IMR-90 (cell line): ENCODE measurements around the gene ZNF473. TPM values are rescaled to one million over a fixed set of nuclear protein-coding genes. Genes with fewer than 3 reads are reported as not detected.
"Not testable (repeated sequence)": the region's sequence is repeated elsewhere in the genome, so short reads cannot be mapped to it uniquely, and the experiment has no call there.

Experiments used
- ATAC-seq: fragments of 200-7000 bp; cut with Tn5 transposase; 2 replicates; pipeline ENCODE4 v1.9.1; 2020; ENCODE audit warnings: low read depth, mild to moderate bottlenecking, moderate library complexity
- BruUV-seq: library from RNA; stranded (reverse); fragments of 400-500 nt; replicated peaks from 2 replicates; lab custom pipeline; 2021; lab: Mats Ljungman, UMichigan
- CTCF ChIA-PET: fragments of 300-600 bp; formaldehyde crosslinking; extraction: SDS; loops from one replicate; lab custom pipeline; 2021; ENCODE audit warnings: antibody characterized with exemption; lab: Yijun Ruan, JAX
- POLR2A ChIA-PET: fragments of 300-600 bp; sonication (Branson Sonifier 250); formaldehyde crosslinking; loops from one replicate; lab custom pipeline; 2022; ENCODE audit warnings: antibody characterized with exemption; ENCODE audit not compliant: unreplicated experiment; lab: Charles Lee
- DNase-seq: peaks from one replicate; pipeline ENCODE4 v3.0.0; 2013
- H2AFZ ChIP-seq: replicated peaks from 2 replicates; pipeline ENCODE3; 2013; ENCODE audit warnings: low read length, mild to moderate bottlenecking; ENCODE audit not compliant: poor library complexity
- H2AK5ac ChIP-seq: 2 replicates; pipeline ENCODE4 v1.6.1; 2013; ENCODE audit warnings: low read depth, low read length, inconsistent platforms
- H2AK9ac ChIP-seq: replicated peaks from 2 replicates; pipeline ENCODE3; 2013; ENCODE audit warnings: mild to moderate bottlenecking, low read depth, low read length, moderate library complexity; ENCODE audit not compliant: poor library complexity
- H2BK120ac ChIP-seq: 2 replicates; pipeline ENCODE4 v1.6.1; 2013; ENCODE audit warnings: low read depth, low read length, inconsistent platforms
- H2BK15ac ChIP-seq: 3 replicates; pipeline ENCODE4 v1.6.1; 2013; ENCODE audit warnings: low read depth, low read length, inconsistent platforms
- H2BK20ac ChIP-seq: 2 replicates; pipeline ENCODE4 v1.6.1; 2013; ENCODE audit warnings: low read depth, mild to moderate bottlenecking, inconsistent platforms, low read length, moderate library complexity
- H2BK5ac ChIP-seq: 2 replicates; pipeline ENCODE4 v1.6.1; 2013; ENCODE audit warnings: mild to moderate bottlenecking, low read depth, low read length, inconsistent platforms; ENCODE audit not compliant: poor library complexity, severe bottlenecking
- H3K14ac ChIP-seq: replicated peaks from 2 replicates; pipeline ENCODE4 v1.6.1; 2013; ENCODE audit warnings: low read depth, low read length, inconsistent platforms
- H3K18ac ChIP-seq: 2 replicates; pipeline ENCODE4 v1.6.1; 2013; ENCODE audit warnings: low read depth, low read length, control low read depth
- H3K23ac ChIP-seq: 2 replicates; pipeline ENCODE4 v1.6.1; 2013; ENCODE audit warnings: low read depth, low read length, inconsistent platforms
- H3K27ac ChIP-seq: 2 replicates; pipeline ENCODE4 v1.5.1; 2013; ENCODE audit warnings: mild to moderate bottlenecking, control low read depth, low read length; ENCODE audit not compliant: insufficient read depth
- H3K27me3 ChIP-seq: 2 replicates; pipeline ENCODE4 v1.6.1; 2013; ENCODE audit warnings: low read length; ENCODE audit not compliant: control insufficient read depth, insufficient read depth
- H3K36me3 ChIP-seq: 2 replicates; pipeline ENCODE4 v1.6.1; 2013; ENCODE audit warnings: low read length, mixed read lengths; ENCODE audit not compliant: control insufficient read depth, insufficient read depth
- H3K4ac ChIP-seq: 2 replicates; pipeline ENCODE4 v1.6.1; 2013; ENCODE audit warnings: low read depth, low read length, inconsistent platforms
- H3K4me1 ChIP-seq: 2 replicates; pipeline ENCODE4 v1.6.1; 2013; ENCODE audit warnings: low read length, mixed read lengths; ENCODE audit not compliant: control insufficient read depth, insufficient read depth
- H3K4me2 ChIP-seq: 2 replicates; pipeline ENCODE4 v1.6.1; 2013; ENCODE audit warnings: low read depth, mild to moderate bottlenecking, control low read depth, low read length, moderate library complexity
- H3K4me3 ChIP-seq: 2 replicates; pipeline ENCODE4 v1.5.1; 2013; ENCODE audit warnings: low read depth, mild to moderate bottlenecking, control low read depth, low read length, moderate library complexity; ENCODE audit not compliant: insufficient read depth
- H3K56ac ChIP-seq: 2 replicates; pipeline ENCODE4 v1.6.1; 2013; ENCODE audit warnings: low read length, inconsistent platforms; ENCODE audit not compliant: insufficient read depth; ENCODE audit errors: extremely low read depth
- H3K79me1 ChIP-seq, 2 experiments: 2 replicates each; pipeline ENCODE4 v1.6.1; 2013; ENCODE audit warnings: low read length in 2 of 2, inconsistent platforms in 1 of 2, low read depth in 1 of 2
- H3K9ac ChIP-seq: 2 replicates; pipeline ENCODE4 v1.6.1; 2013; ENCODE audit warnings: low read depth, low read length, control low read depth
- H3K9me1 ChIP-seq: 2 replicates; pipeline ENCODE4 v1.6.1; 2013; ENCODE audit warnings: low read length, inconsistent platforms; ENCODE audit not compliant: insufficient read depth
- H3K9me3 ChIP-seq: 2 replicates; pipeline ENCODE4 v1.6.1; 2013; ENCODE audit warnings: low read length; ENCODE audit not compliant: control insufficient read depth, insufficient read depth
- H4K20me1 ChIP-seq: 2 replicates; pipeline ENCODE4 v1.6.1; 2013; ENCODE audit warnings: low read length, inconsistent platforms; ENCODE audit not compliant: insufficient read depth
- H4K5ac ChIP-seq: 2 replicates; pipeline ENCODE4 v1.6.1; 2013; ENCODE audit warnings: mild to moderate bottlenecking, low read depth, low read length, control low read depth
- H4K8ac ChIP-seq, 2 experiments: 2 replicates each; pipeline ENCODE4 v1.6.1; 2013; ENCODE audit warnings: low read depth in 2 of 2, low read length in 2 of 2, control low read depth in 1 of 2, inconsistent platforms in 1 of 2
- H4K91ac ChIP-seq: 2 replicates; pipeline ENCODE4 v1.6.1; 2013; ENCODE audit warnings: low read depth, low read length, inconsistent platforms; ENCODE audit not compliant: insufficient read depth
- WGBS, 2 experiments: methylation state at CpG; one replicate each; pipeline versions ENCODE4 v1.1.5 to v1.1.7; 2013; ENCODE audit warnings: missing lambda C conversion rate in 2 of 2; ENCODE audit not compliant: insufficient read length in 1 of 2; ENCODE audit errors: extremely low coverage in 2 of 2; 5-methylcytosine and 5-hydroxymethylcytosine counted together
- dilution Hi-C: fragments of 300-500 bp; cut with HindIII; formaldehyde crosslinking; loops from one replicate; pipeline ENCODE4 v1.14.3; 2018; ENCODE audit warnings: low sequenced_read_pairs; ENCODE audit not compliant: unreplicated experiment
- in situ Hi-C: fragments of 300-500 bp; cut with MboI; formaldehyde crosslinking; loops from 3 replicates; pipeline ENCODE4 v1.14.3; 2019; ENCODE audit warnings: low sequenced_read_pairs, inconsistent platforms, mixed read lengths
- intact Hi-C: fragments of 100-400 bp; cut with micrococcal nuclease; formaldehyde crosslinking; loops from 2 replicates; pipeline ENCODE4 v1.10.0; 2022
- polyA plus RNA-seq, 3 experiments: library from polyadenylated mRNA; depleted of rRNA; stranded (reverse); fragments of >200 nt; gene quantifications; 2 replicates each; pipeline ENCODE4 v1.2.3, GENCODE V29; 2012; ENCODE audit warnings: low replicate concordance in 1 of 3
- total RNA-seq: library from RNA; depleted of rRNA; stranded (reverse); fragments of >200 nt; gene quantifications from 2 replicates; pipeline ENCODE4 v1.2.3, GENCODE V29; 2012

Gene ZNF473
- total and polyA plus RNA-seq, 2 of the 4 experiments (the other 2 are of a cell fraction): 4.5 to 13.3 TPM

DNA sequence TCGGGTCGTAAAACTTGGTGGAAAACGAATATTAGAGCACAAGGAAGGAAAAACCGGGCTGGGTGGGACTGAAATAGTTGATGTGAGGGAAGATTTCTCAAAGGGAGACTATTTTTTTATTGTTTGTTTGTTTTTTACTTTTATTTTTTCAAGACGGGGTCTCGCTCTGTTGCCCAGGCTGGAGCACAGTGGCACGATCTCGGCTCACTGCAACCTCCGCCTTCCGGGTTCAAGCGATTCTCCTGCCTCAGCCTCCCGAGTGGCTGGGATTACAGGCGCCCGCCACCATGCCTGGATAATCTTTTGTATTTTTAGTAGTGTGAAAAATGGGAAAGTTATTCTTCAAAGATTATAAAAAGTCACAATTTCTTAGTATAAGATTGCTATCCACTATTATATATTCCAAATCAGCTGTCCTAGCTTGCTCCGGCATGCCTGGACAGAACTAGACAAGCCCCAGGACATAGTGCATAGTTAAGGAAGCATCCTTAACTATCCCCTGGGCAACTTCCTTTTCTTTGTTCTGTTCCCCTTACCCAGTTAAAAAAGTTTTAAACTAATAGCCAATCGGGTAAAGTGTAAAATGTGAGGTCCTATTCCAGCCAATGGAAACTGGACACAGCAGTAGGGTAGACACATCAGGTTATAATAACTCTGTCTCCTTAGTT is 25.6 kb downstream of the ZNF473 start:
- H3K14ac ChIP-seq, H2BK15ac ChIP-seq, dilution Hi-C loops, H3K4ac ChIP-seq, in situ Hi-C loops, H4K91ac ChIP-seq, H2BK120ac ChIP-seq, BruUV-seq, DNase-seq, H3K36me3 ChIP-seq, H4K20me1 ChIP-seq, H3K23ac ChIP-seq, H3K9ac ChIP-seq, H3K79me1 ChIP-seq, H2BK20ac ChIP-seq, H2AK5ac ChIP-seq, H4K8ac ChIP-seq, H3K27me3 ChIP-seq, H3K4me1 ChIP-seq, H3K27ac ChIP-seq, H3K56ac ChIP-seq, H4K5ac ChIP-seq, ATAC-seq, intact Hi-C loops, H3K18ac ChIP-seq, H2BK5ac ChIP-seq, H3K9me1 ChIP-seq: not testable (repeated sequence)
- ChIA-PET POLR2A (interaction anchor here (0.7 kb wide), 1 partner anchor 29 kb away, joined by 3 read pairs; no protein-coding TSS in a partner anchor), CTCF (interaction anchor here (0.7 kb wide), 1 partner anchor 113 kb away, joined by 3 read pairs; no protein-coding TSS in a partner anchor)
- Histone ChIP-seq H3K9me3 (peaks cover 14% of the 10 kb centered on the region), H2AK9ac (peak overlapping the region; percentile 3), H3K4me3 (peak overlapping the region; percentile 57), H2AFZ (peak overlapping the region; percentile 96), H3K4me2 (peak overlapping the region; percentile 72)
- 28% methylated on average over 3 of the region's 16 CpGs; no CpG with 5 or more reads in 1 of the 2 experiments for WGBS, 2 experiments
